Esophagus muscularis mucosa (tissue), 4 donors: Measurements from ENCODE around the gene SELENOF. TPM values are rescaled to one million over a fixed set of nuclear protein-coding genes. Genes with fewer than 3 reads are reported as not detected.

Source experiments
- DNase-seq: peaks from one replicate; pipeline ENCODE4 v3.0.0-alpha.2; 2017; ENCODE audit errors: extremely low spot score
- H3K27ac ChIP-seq, 4 donors: fragments of 200-600 bp; sonication (generic); replicated peaks in 1 of 4; 1 replicate in 3 of 4; 2 replicates in 1 of 4; pipeline ENCODE4 v1.5.1; 2016 to 2019; ENCODE audit warnings: mild to moderate bottlenecking in 1 of 4
- H3K27me3 ChIP-seq, 4 donors: fragments of 200-600 bp; sonication (generic); one replicate each; pipeline versions ENCODE4 v1.5.1 to v1.6.0; 2016 to 2019
- H3K36me3 ChIP-seq, 4 donors: fragments of 200-600 bp; sonication (generic); one replicate each; pipeline ENCODE4 v1.5.1; 2016 to 2019
- H3K4me1 ChIP-seq, 4 donors: fragments of 200-600 bp; sonication (generic); one replicate each; pipeline ENCODE4 v1.5.1; 2016 to 2019
- H3K4me3 ChIP-seq, 4 donors: fragments of 200-600 bp; sonication (generic); 1 replicate in 2 of 4; 2 replicates in 2 of 4; pipeline ENCODE4 v1.5.1; 2016 to 2019; ENCODE audit warnings: mild to moderate bottlenecking in 4 of 4, moderate library complexity in 1 of 4
- H3K9me3 ChIP-seq, 4 donors: fragments of 200-600 bp; sonication (generic); 1 replicate in 3 of 4; 2 replicates in 1 of 4; pipeline ENCODE4 v1.5.1; 2016 to 2019
- EP300 ChIP-seq: sonication (generic); formaldehyde crosslinking; IDR thresholded peaks from one replicate; pipeline ENCODE4 v1.6.1; 2017; ENCODE audit warnings: antibody characterized with exemption
- POLR2A ChIP-seq: fragments of 450-650 bp; IDR thresholded peaks from one replicate; pipeline ENCODE4 v1.6.1; 2017; ENCODE audit warnings: antibody characterized with exemption, moderate library complexity, mild to moderate bottlenecking, low read depth
- POLR2AphosphoS5 ChIP-seq, 2 donors: sonication (generic); formaldehyde crosslinking; IDR thresholded peaks; one replicate each; pipeline ENCODE4 v1.6.1; 2017; ENCODE audit warnings: antibody characterized with exemption in 2 of 2
- WGBS: methylation state at CpG from one replicate; pipeline ENCODE4 v1.1.5; 2018; 5-methylcytosine and 5-hydroxymethylcytosine counted together
- intact Hi-C: fragments of 100-400 bp; cut with DNase I; formaldehyde crosslinking; loops from one replicate; pipeline ENCODE4 v1.15.1; 2023
- total RNA-seq, 4 donors: library from RNA; depleted of rRNA; stranded (reverse); fragments of >200 nt; gene quantifications; one replicate each; pipeline versions ENCODE4 v1.1.0 to v1.2.1, GENCODE V29; 2016
- TF ChIP-seq, protein P1 (sequence below), 3 experiments: fragments of 200-600 bp in 2 of 3; fragments of 450-650 bp in 1 of 3; sonication (generic) in 2 of 3; IDR thresholded peaks; one replicate each; pipeline ENCODE4 v1.5.1; 2017 to 2019; ENCODE audit warnings: antibody characterized with exemption in 3 of 3, mild to moderate bottlenecking in 2 of 3, moderate library complexity in 1 of 3

The SELENOF gene
- total RNA-seq, 4 donors from 2014 or later: 76.8 to 103 (median 89.4) TPM

GRCh38 chr1:86953167-86953566, 39.2 kb upstream of the SELENOF start:
- H3K9me3 ChIP-seq: no peaks in the 10 kb centered on the region
- WGBS: 73% methylated on average over 3 of the region's 3 CpGs
- no peaks in the 10 kb centered on the region for H3K36me3 ChIP-seq
- no peak overlapping the region for H3K4me3 ChIP-seq
- H3K4me1 ChIP-seq: peaks cover 0 to 2% (median 0%) of the 10 kb centered on the region in 4 donors
- TF ChIP-seq POLR2AphosphoS5 (IDR thresholded peaks at IDR 0.05): no peak
- no peak for TF ChIP-seq EP300
- TF ChIP-seq, protein P1, sequence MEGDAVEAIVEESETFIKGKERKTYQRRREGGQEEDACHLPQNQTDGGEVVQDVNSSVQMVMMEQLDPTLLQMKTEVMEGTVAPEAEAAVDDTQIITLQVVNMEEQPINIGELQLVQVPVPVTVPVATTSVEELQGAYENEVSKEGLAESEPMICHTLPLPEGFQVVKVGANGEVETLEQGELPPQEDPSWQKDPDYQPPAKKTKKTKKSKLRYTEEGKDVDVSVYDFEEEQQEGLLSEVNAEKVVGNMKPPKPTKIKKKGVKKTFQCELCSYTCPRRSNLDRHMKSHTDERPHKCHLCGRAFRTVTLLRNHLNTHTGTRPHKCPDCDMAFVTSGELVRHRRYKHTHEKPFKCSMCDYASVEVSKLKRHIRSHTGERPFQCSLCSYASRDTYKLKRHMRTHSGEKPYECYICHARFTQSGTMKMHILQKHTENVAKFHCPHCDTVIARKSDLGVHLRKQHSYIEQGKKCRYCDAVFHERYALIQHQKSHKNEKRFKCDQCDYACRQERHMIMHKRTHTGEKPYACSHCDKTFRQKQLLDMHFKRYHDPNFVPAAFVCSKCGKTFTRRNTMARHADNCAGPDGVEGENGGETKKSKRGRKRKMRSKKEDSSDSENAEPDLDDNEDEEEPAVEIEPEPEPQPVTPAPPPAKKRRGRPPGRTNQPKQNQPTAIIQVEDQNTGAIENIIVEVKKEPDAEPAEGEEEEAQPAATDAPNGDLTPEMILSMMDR (IDR thresholded peaks at IDR 0.05): no peak
- no peak for TF ChIP-seq POLR2A
- H3K27ac ChIP-seq: no peak overlapping the region
- DNase-seq: no peak
- H3K27me3 ChIP-seq: no peaks in the 10 kb centered on the region
- intact Hi-C loops: no loop called here

GRCh38 chr1:86951430-86951829, 37.5 kb upstream of the SELENOF start:
- H3K9me3 ChIP-seq: no peaks in the 10 kb centered on the region
- H3K36me3 ChIP-seq: no peaks in the 10 kb centered on the region
- no peak for DNase-seq
- intact Hi-C loops: no loop called here
- no peak overlapping the region for H3K27ac ChIP-seq
- 92% methylated on average over 1 of the region's 1 CpG for WGBS
- H3K27me3 ChIP-seq: no peaks in the 10 kb centered on the region
- TF ChIP-seq, protein P1 (IDR thresholded peaks at IDR 0.05): no peak
- TF ChIP-seq EP300: no peak
- TF ChIP-seq POLR2A: no peak
- no peak for TF ChIP-seq POLR2AphosphoS5 (IDR thresholded peaks at IDR 0.05)
- H3K4me3 ChIP-seq: no peak overlapping the region
- peaks cover 0 to 6% (median 0%) of the 10 kb centered on the region in 4 donors for H3K4me1 ChIP-seq

GRCh38 chr1:86950712-86951419, 36.9 kb upstream of the SELENOF start:
- H3K4me1 ChIP-seq: peaks cover 0 to 6% (median 0%) of the 10 kb centered on the region in 4 donors
- no peak overlapping the region for H3K4me3 ChIP-seq
- TF ChIP-seq POLR2A (no peak), POLR2AphosphoS5 (IDR thresholded peaks at IDR 0.05) (no peak), EP300 (no peak)
- TF ChIP-seq, protein P1 (IDR thresholded peaks at IDR 0.05): no peak
- no peak overlapping the region for H3K27ac ChIP-seq
- no peak for DNase-seq
- WGBS: 93% methylated on average over 5 of the region's 5 CpGs
- intact Hi-C loops: no loop called here
- no peaks in the 10 kb centered on the region for H3K36me3 ChIP-seq
- no peaks in the 10 kb centered on the region for H3K27me3 ChIP-seq
- no peaks in the 10 kb centered on the region for H3K9me3 ChIP-seq

- H3K36me3 ChIP-seq: no peaks in the 10 kb centered on the region
- H3K9me3 ChIP-seq: no peaks in the 10 kb centered on the region
- H3K4me3 ChIP-seq: no peak overlapping the region
- no peaks in the 10 kb centered on the region for H3K27me3 ChIP-seq
- peaks cover 0 to 6% (median 0%) of the 10 kb centered on the region in 4 donors for H3K4me1 ChIP-seq
- WGBS: 78% methylated on average over 5 of the region's 5 CpGs
- TF ChIP-seq POLR2AphosphoS5 (IDR thresholded peaks at IDR 0.05) (no peak), POLR2A (no peak)
- TF ChIP-seq, protein P1 (IDR thresholded peaks at IDR 0.05): no peak
- H3K27ac ChIP-seq: no peak overlapping the region
- intact Hi-C loops: no loop called here
- DNase-seq: no peak
These were observed 34.3 kb upstream of the SELENOF start for GRCh38 chr1:86948212-86948611.

- H3K4me1 ChIP-seq: peaks cover 0 to 12% (median 8%) of the 10 kb centered on the region in 4 donors
- no peak for TF ChIP-seq EP300
- TF ChIP-seq POLR2AphosphoS5 (IDR thresholded peaks at IDR 0.05): no peak
- TF ChIP-seq, protein P1 (IDR thresholded peaks at IDR 0.05): no peak
- TF ChIP-seq POLR2A: no peak
- DNase-seq: no peak
These were observed 28.8 kb upstream of the SELENOF start for GRCh38 chr1:86942743-86943142.

More at GRCh38 chr1:86942743-86943142, 28.8 kb upstream of the SELENOF start:
- Histone ChIP-seq H3K27me3 (no peaks in the 10 kb centered on the region), H3K9me3 (no peaks in the 10 kb centered on the region), H3K36me3 (no peaks in the 10 kb centered on the region), H3K4me3 (no peak overlapping the region), H3K27ac (no peak overlapping the region)
- intact Hi-C loops: no loop called here
